ENCODE data around the gene TMEM140. TPM values are rescaled to one million over a fixed set of nuclear protein-coding genes. Genes with fewer than 3 reads are reported as not detected.
"Not testable (repeated sequence)": the region's sequence is repeated elsewhere in the genome, so short reads cannot be mapped to it uniquely, and the experiment has no call there.

The TMEM140 gene
- total RNA-seq, 4 donors from 2014 or later = 12.8 to 33.1 (median 14.3) TPM

- H3K27me3 ChIP-seq; H3K4me3 ChIP-seq (replicated peaks in 1 of 3); H3K9me3 ChIP-seq: not testable (repeated sequence)
- WGBS, 2 donors = 73 to 90% methylated on average over 10 to 17 of the region's 19 CpGs
- peak; percentile 27 to 48 for DNase-seq
- intact Hi-C loops (cut with DNase I) = loop anchor here (5.0 kb wide), 1 partner anchor 184 kb away; the partner anchor contains the start of gene AGBL3
- peaks cover 11 to 12% of the 10 kb centered on the region in 2 donors for H3K36me3 ChIP-seq
- peak in 1 of 2 donors; percentile 18 for TF ChIP-seq POLR2A (IDR thresholded peaks at IDR 0.05)
- H3K4me1 ChIP-seq = peaks cover 20 to 35% of the 10 kb centered on the region in 2 donors
- H3K27ac ChIP-seq = peak overlapping the region; percentile 58 to 95 (median 92)
Observed at GRCh38 chr7:135171581-135172291, 23.9 kb downstream of the TMEM140 start.

GRCh38 chr7:135173916-135174315 is 26.0 kb downstream of the TMEM140 start:
- not testable (repeated sequence) for H3K9me3 ChIP-seq; H3K4me3 ChIP-seq (replicated peaks in 1 of 3); H3K36me3 ChIP-seq; DNase-seq; H3K27ac ChIP-seq; H3K27me3 ChIP-seq
- intact Hi-C loops (cut with DNase I) = loop anchor here (5.0 kb wide), 1 partner anchor 187 kb away; the partner anchor contains the start of gene AGBL3
- H3K4me1 ChIP-seq = peaks cover 10 to 18% of the 10 kb centered on the region in 2 donors
- 83 to 88% methylated on average over 4 of the region's 4 CpGs for WGBS, 2 donors

GRCh38 chr7:135174941-135175340 is 27.1 kb downstream of the TMEM140 start:
- no peaks in the 10 kb centered on the region for H3K9me3 ChIP-seq

GRCh38 chr7:135175931-135176330 is 28.1 kb downstream of the TMEM140 start:
- H3K4me3 ChIP-seq (replicated peaks in 1 of 3) = no peak overlapping the region
- no peak overlapping the region for H3K27ac ChIP-seq
- no peak for DNase-seq
- intact Hi-C loops (cut with DNase I) = no loop called here
- H3K9me3 ChIP-seq = no peaks in the 10 kb centered on the region
- WGBS, 2 donors = 94 to 95% methylated on average over 6 of the region's 6 CpGs
- no peak for TF ChIP-seq CTCF (IDR thresholded peaks at IDR 0.05)
- no peak for TF ChIP-seq POLR2A (IDR thresholded peaks at IDR 0.05)
- H3K36me3 ChIP-seq = no peaks in the 10 kb centered on the region
- no peaks in the 10 kb centered on the region for H3K27me3 ChIP-seq
- peaks cover 0 to 8% of the 10 kb centered on the region in 2 donors for H3K4me1 ChIP-seq

More at GRCh38 chr7:135174941-135175340, 27.1 kb downstream of the TMEM140 start:
- Histone ChIP-seq H3K36me3 (no peaks in the 10 kb centered on the region), H3K27me3 (no peaks in the 10 kb centered on the region), H3K4me1 (peaks cover 0 to 8% of the 10 kb centered on the region in 2 donors), H3K27ac (no peak overlapping the region), H3K4me3 (replicated peaks in 1 of 3) (no peak overlapping the region)
- intact Hi-C loops (cut with DNase I) = loop anchor here (5.0 kb wide), 1 partner anchor 188 kb away; the partner anchor contains the start of gene AGBL3
- TF ChIP-seq CTCF (IDR thresholded peaks at IDR 0.05) = no peak
- no peak for TF ChIP-seq POLR2A (IDR thresholded peaks at IDR 0.05)
- WGBS, 2 donors = 96 to 97% methylated on average over 7 of the region's 7 CpGs
- DNase-seq = no peak

GRCh38 chr7:135177028-135177696 is 29.3 kb downstream of the TMEM140 start:
- Histone ChIP-seq H3K27me3 (no peaks in the 10 kb centered on the region), H3K4me1 (no peaks in the 10 kb centered on the region), H3K36me3 (no peaks in the 10 kb centered on the region), H3K27ac (no peak overlapping the region), H3K9me3 (no peaks in the 10 kb centered on the region), H3K4me3 (replicated peaks in 1 of 3) (no peak overlapping the region)
- DNase-seq = no peak
- TF ChIP-seq POLR2A (IDR thresholded peaks at IDR 0.05) = no peak
- TF ChIP-seq CTCF (IDR thresholded peaks at IDR 0.05) = no peak
- 95 to 96% methylated on average over 9 of the region's 9 CpGs for WGBS, 2 donors
- intact Hi-C loops (cut with DNase I) = no loop called here

GRCh38 chr7:135178364-135178763 is 30.5 kb downstream of the TMEM140 start:
- intact Hi-C loops (cut with DNase I) = no loop called here
- H3K27me3 ChIP-seq = no peaks in the 10 kb centered on the region
- WGBS, 2 donors = 88 to 89% methylated on average over 13 of the region's 13 CpGs
- TF ChIP-seq CTCF (IDR thresholded peaks at IDR 0.05) (no peak), POLR2A (IDR thresholded peaks at IDR 0.05) (no peak)
- no peaks in the 10 kb centered on the region for H3K9me3 ChIP-seq
- DNase-seq = no peak
- no peak overlapping the region for H3K4me3 ChIP-seq (replicated peaks in 1 of 3)
- H3K36me3 ChIP-seq = no peaks in the 10 kb centered on the region
- H3K4me1 ChIP-seq = no peaks in the 10 kb centered on the region
- no peak overlapping the region for H3K27ac ChIP-seq
